ENCODE results near the gene CSTF1.
"Not testable (repeated sequence)": the region's sequence is repeated elsewhere in the genome, so short reads cannot be mapped to it uniquely, and the experiment has no call there.

CSTF1 gene

DNA sequence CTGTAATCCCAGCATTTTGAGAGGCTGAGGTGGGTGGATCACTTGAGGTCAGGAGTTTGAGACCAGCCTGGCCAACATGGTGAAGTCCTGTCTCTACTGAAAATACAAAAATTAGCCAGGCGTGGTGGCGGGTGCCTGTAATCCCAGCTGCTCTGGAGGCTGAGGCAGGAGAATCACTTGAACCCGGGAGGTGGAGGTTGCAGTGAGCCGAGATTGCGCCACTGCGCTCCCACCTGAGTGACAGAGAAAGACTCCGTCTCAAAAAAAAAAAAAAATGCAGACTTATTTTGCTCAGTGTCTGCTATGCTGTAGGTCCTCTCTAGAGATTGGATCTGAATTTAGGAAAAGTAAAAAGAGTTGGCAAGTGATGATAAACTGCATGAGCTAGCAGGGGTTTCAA is 18.8 kb downstream of the CSTF1 start:
- DNase-seq = not testable (repeated sequence)

DNA sequence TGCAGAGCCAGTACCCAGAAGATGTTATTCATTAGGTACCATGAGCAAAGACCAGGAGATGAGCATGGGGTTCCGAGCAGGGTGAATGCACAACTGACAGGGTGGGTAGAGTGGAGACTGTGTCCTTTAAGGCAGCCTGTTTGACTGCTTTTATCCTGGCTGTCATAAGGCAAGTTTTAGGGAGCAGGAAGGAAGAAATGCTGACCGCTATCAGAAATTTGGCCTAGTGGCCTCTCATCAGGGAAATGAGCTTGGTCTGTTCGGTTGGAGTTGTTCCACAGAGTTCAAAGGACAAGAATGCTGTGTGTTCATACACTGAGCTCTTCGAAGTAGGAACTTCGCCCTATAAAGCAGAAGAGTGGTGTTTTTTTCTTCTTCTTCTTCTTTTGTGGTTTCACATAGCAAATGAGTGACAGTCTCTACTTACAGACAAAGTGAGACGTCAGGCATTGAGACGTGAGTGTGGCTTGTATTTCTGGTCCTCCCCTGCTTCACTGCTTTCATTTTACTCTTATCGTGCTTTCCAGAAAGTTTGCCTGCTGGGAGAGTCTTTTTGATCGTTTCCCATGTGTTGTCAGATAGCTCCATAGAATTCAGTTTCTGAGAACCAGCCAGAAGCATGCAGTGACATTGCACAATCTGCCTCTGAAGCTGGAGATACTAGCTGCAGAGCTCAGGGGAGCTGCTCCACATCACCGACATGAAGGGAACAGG is 19.5 kb downstream of the CSTF1 start, which contains the start of gene CASS4:
TSS of gene CASS4 (plus strand) at position 502 of the 714 bp plus-strand sequence. CDS start at position 701, 199 bp downstream.
- peak; percentile 88 for DNase-seq

DNA sequence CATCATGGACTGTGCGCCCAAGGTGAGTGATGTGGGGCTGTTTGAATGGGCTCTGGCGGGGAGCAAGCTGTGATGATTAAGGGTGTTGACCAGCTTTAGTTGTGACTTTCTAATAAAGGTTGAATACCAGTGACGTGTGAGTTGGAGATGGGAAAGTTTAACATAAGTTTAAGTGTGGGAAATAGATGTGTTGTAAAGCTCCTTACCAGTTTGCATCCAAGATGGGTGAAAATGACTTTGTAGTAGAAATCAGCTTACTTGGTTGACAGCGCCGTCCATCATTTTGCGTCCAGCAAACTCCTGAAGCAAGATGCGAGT is 20.0 kb downstream of the CSTF1 start:
- DNase-seq = no peak

DNA sequence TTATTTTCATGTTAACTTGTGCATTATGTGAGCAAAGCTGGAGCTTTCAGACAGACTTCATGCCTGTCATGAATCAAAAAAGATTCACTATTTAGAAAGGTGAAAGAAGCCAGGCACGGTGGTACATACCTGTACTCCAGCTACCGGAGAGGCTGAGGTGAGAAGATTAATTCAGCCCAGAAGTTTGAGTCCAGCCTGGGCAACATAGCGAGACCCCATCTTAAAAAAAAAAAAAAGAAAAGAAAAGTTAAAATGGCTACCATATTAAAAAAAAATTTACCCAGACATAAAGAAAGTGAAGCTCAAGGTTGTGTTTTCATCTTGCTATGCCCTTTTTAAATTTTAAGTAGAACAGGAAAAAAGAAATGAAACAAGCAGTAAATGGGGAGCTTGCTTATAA is 20.5 kb downstream of the CSTF1 start:
- no peak for DNase-seq

DNA sequence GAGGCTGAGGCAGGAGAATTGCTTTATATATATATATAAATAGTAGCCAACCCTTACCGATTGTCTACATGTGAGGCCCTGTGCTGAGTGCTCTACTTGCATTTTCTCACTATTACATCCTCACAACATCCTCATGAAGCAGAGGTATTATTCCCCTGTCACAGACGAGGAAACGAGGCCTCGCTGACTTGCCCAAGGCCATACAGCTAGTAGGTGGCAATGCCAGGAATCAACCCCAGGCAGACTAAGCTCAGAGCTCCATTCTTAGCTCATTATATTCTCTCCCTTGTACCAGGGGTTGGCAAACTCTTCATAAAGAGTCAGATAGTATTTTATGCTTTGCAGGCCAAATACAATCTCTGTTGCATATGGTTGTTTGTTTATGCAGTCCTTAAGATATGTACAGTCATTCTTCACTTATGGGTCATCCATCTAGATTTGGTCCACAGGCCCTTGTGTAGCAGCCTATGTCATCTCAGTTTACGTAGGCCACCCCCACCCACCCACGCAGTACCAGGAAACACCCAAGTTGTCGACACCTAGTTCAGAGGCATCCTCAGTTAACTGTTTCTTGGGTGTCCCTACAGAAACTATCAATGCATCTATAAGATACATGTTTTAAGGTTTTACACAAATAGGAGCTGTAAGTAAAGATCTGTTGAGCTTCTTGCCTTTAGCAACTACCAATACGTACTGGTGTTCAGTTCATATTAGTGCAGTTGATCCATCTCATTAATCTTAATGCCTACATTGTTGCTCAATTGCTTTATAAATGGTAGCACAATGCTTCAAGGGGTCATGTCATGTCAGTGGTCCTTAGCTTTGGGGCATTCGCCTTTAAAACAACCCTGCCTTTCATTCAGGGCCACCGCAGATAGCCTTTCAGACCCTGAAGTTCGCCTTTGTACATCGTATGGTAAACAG is 22.7 kb downstream of the CSTF1 start:
- no peak for DNase-seq

DNA sequence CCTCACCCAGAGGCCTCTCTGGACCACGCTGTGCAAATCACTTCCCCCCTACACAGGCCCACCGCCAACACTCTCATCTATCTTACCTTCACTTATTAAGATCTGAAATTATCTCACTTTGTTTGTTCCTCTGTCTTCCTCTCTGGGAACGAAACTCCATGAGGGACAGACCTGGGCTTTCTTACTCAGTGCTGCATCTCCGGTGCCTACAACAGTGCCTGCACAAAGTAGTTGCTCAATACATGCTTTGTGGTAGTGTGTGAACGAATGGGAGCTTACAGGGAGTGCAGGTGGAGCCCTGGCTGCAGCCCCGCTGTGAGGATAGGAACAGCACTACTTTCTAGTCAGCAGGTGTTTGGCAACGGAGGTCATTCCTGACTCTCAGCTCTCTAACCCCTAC is 25.0 kb downstream of the CSTF1 start:
- no peak for DNase-seq

DNA sequence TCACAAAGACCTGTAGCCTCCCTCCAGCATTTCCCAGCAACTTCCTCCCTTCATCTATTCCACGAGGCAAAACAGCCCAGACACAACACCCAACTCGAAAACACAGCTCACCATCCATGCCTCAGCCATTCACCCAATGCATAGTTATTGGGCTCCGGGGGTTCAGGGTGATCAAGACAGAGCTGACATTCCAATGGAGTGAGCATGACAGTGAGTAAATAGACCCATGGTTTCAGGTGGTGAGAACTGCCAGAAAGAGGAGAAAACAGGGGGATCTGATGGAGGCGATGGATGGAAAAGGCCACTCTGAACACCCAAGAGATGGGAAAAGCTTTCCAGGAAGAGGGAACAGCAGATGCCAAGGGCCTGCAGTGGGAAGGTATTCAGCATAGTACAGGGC is 25.5 kb downstream of the CSTF1 start:
- no peak for DNase-seq

DNA sequence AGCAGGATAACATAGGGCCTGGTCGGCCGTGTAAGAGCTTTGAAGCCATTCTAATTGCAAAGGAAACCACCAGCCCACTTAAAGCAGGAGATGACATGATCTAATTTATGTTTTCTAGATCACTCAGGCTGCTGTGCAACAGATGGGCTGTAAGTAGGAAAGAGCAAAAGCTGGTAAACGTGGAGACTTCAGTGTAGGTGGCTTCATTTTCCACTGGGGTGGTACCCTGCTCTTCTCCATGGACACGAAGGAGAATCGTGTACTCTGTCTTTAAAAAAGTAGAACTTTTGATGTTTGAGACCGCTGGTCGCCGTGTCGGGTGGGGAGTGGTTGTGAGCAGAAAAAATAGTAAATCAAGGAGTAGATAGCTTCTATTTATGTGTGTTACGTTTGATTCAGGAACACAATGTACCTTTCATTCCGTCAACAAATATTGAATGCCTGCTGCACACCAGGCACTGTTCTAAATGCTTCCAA is 26.0 kb downstream of the CSTF1 start:
- DNase-seq = peak; percentile 9

DNA sequence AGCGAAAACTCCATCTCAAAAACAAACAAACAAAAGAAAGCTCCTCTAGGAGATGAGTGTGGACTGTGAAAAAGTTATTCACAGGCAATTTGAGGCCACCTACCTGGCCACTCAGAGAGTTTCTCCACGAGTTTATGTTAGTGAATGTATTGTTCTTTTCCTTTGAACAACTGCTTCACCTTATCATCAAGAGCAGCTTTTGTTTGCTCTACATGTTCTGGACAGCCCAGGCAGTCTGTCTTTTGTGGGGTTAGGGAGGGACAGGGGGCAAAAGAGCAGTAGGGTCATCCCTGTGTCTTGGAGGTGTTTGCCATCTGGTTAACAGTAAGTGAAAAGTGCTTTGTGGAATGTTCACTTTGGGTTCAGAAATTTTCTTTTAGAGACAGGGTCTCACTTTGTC is 27.6 kb downstream of the CSTF1 start:
- DNase-seq = no peak

DNA sequence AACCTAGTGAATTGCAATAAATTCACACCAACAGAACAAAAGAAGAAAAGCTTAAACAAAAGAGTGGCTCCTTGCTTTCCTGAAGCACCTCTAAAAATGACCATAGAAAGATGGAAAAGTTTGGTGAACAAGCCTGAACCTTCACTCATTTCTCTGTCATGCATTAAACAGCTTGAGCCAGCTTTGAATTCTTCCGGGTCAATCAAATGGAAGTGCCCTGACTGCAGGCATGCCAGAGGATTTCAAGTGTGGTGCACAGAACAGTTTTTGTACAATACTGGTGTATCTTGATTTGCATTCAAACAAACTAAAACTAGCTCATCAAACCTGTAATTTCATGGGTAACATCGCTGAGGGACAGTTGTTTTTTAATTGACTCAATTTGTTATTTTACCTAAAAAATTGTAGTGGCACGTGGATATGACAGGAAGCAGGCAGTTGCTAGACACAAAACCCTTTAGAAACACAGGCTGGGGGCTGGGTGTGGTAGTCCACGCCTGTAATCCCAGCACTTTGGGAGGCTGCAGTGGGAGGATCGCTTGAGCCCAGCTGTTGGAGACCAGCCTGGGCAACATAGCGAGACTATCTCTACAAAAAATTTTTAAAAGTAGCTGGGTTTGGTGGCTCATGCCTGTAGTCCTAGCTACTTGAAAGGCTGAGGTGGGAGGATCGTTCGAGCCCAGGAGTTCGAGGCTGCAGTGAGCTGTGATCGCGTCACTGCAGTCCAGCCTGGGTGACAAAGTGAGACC is 28.7 kb downstream of the CSTF1 start:
- no peak for DNase-seq

DNA sequence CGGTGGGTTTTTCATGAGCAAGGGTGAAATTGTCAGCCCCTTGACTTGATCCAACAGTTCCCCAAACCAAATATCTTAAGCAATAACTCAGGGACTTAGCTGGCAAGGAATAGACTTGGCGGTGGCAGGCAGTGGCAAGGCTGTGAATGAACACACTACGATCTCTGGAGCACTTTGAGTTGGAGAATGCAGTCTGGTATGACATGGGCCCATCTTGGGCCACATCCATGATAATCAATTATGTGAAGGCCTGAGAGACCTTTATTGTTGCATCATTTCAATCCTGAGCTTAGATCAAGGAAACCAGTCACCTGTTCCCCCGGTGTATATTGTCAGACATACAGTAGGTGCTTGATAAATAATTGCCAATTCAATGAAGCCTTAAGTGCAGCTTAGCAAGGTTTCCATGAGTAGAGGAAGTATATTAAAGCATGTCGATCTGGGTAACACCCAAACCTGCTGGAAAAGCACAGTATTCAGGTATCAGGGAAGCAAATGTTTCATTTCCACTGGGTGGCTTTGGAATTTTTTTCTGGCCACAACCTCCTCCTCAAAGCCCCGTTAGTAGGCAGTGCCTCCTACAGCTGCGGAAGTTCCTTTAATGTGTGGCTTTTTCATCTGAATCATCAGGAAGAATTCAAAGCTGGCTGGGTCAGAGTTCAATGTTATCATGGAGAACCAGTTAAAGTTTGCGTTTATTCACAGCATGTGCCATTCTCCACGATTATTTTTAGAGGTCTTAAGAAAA is 29.8 kb downstream of the CSTF1 start:
- peak; percentile 34 for DNase-seq

DNA sequence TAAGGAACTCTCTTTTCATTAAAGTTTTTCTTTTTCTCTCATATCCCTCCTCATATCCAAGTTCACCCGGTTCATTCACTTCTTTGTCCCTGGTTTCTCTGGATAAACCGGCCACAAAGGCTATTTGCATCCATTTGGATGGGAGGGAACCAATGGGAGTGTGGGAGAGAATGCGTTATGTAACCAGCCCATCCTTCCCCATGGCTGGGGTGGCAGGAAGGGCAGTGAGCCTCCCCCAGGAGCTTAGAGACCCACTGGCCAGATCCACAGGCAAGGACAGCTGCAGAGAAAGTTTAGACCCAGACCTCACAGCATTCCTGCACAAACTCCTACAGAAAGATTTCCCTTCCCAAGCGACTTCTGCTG is 30.4 kb downstream of the CSTF1 start:
- DNase-seq = no peak

DNA sequence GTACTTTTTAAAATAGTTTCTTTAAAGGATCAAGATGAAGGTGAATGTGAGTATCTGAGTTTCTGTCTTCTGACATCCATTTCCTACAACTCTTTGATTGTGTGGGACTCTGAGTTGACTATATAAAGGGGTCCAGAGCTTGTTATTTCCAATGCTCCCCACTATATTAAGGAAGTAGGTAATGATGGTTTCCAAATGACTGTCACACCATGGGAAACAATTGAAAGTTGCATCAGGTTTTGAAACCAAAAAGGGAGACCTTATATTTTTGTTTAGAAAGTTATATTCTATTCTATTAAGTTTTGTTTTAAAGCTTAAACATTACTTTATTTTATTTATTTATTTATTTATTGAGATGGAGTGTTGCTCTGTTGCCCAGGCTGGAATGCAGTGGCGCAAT is 30.8 kb downstream of the CSTF1 start:
- no peak for DNase-seq

DNA sequence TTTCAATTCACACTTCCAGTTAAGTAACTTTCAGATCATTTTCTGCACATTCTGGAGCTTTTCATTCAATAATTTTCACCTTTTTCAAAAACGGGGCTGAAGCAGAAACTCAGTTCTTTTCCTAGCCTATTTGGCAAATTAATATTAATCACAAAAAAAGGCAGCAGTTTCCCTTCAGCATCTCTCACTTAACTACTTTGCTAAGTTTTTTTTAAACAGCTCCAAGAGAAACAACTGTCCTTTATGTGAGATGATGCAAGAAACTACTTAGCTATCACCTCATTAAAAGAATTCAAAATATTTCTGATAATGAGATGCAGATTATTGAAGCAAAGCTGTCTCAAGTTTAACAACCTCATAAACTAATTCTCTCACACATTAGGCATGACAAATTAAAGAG is 31.4 kb downstream of the CSTF1 start:
- DNase-seq = no peak

DNA sequence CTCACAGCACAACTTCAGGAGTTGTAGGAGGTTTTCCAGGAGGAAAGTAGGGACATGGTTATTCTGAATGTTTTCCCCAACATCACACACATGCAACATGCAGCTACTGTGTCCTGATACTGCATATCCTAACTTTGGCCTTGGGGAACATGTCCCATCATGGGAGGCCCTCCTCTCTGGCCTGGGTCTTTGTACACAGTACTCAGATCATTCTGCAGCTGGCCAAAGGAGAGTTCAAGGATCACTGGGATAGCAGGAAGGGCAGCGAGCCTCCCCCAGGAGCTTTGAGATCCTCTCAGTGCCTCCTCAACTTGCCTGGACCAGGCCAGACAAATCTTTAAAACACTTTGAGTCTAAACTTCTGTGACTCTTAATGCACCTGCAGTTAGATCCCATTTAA is 32.5 kb downstream of the CSTF1 start:
- DNase-seq = no peak

DNA sequence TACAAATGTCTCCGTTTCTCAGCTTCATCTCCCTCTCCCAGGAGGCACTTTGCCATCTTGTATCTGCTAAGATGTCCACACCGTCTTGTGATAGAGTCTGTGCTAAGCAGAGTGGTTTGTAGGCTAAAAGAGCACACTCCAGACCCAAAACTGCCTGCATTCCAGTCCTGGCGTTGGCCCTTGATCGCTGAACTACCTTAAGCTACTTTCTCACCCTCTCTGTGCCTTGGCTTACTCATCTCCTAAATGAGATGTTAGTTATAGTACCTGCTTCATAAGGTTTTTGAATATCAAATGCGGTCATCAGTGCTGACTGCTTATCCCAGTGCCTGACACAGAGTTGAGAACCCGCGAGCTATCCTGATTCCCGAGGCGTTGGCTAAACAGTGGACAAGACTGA is 33.6 kb downstream of the CSTF1 start:
- DNase-seq = no peak

DNA sequence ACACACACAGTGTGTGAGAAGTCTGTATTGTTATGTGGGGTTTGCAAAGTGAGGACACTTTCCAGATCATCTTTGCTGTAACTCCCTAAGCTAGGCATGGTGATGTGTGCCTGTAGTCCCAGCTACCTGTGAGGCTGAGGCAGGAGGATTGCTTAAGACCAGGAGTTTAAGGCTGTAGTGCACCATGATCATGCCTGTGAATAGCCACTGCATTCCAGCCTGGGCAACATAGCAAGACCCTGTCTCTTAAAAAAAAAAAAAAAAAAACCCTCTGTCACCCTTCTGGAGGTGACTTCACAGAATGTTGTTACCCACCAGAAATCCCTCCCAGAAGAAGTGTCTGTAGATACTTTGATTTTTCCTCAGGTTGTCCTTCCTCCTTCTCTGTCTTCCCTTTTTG is 34.5 kb downstream of the CSTF1 start:
- DNase-seq = no peak

DNA sequence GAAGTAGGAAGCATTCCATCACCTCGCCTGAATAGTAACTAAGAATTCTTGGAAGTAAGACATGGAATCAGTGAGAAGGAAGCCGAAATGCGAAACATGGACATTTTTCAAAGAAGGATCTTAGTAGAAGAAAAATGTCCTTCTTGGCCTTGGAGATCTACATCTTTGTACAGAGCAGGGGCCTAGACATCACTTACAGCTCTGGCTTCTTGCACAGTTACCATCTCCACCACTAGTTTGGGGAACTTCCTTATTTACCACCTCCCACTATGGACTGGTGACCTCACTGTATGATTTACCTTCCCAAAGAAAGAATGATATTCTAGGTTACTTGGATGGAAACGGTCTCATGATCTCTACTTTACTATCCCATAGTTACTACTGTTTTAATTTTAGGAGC is 35.4 kb downstream of the CSTF1 start:
- DNase-seq = no peak

DNA sequence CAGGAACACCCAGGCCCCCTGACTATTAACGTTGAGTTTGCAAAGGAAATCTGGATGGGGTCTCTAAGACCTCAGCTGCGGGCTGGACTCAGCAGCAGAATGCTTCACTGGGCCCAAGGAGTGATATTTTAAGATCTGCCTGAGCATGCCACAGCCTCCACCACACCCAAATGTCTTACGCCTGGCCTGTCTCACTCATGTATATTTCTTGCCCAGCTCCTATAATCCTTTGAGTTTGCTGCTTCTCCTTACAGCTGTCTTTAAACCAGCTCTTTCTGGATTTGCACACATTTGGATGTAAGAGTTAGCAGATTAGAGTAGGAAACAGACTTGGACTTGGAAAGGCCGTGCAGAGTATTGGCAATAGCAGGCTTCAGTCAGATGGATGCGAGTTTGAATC is 36.0 kb downstream of the CSTF1 start:
- DNase-seq = no peak

DNA sequence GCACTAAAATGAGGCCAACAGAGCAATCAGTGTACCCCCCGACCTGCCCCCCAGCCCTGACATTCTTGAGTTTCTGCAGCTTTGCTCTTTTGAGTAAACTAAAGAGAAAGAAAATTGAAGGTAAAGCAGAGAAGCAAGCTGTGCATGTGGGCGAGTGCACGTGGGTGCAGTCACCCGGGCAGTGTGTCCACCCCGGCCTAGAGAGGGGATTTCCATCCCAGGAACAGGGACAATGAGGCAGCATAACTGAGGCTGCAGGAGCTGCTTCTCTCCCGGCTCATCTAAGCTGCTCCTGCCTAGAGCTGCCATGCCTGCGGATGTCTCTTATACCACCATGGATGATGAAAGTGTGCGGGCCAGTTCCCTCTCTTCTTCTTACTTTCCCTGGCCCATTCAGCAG is 36.4 kb downstream of the CSTF1 start:
- no peak for DNase-seq

DNA sequence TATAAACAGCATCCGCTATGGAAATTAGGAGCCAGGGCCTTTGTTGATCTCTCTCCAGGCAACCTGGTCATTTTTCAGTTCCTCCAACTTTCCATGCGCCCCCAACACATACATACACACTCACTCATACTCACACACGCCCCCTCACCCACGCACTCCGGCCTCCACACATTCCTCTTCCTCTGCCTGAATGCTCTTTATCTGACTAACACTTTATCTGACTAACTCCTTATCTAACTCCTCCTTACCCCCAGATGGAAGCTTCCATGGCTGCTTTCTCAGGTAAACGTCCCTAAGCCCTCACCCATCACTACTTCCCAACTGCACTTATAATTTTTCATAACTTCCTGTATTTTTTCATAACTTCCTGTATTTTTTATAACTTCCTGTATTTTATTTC is 37.1 kb downstream of the CSTF1 start:
- DNase-seq = no peak

DNA sequence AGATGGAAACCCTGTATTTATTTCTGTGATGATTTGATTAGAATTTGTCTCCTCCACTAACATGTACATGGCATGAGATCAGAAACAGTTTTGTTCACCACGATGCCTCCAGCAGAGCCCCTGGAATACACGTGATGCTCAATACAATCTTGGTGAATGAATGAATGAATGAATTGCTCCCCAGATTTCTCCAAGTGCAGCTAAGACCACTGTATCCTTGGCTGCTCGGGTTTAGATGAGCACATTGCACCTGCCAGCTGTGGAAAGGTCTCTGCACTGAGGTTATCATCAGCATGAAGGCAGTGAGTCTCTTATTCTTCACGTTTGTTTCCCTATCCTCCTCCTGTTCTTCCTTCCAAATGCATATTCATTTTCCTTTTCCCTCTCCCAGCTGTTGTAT is 37.5 kb downstream of the CSTF1 start:
- no peak for DNase-seq

DNA sequence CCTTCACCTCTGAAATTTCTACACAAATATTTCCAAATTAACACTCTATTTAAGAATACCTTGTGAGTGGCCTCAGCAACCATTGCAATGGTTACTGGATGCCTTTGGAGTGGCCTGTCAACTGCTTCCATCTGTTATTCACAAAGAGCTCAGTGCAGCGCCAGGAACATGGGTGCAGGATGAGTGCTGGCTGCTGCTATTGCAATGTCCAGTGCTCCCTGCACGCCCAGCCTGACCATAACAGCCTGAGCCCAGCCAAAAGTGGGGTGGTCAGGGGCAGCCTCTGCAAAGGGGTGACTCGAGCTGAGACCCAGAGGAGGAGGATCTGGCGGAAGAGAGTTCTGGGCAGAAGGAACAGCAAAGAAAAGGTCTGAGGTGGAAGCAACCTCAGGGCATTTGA is 38.0 kb downstream of the CSTF1 start:
- no peak for DNase-seq
